GM19395 (cell line): ENCODE measurements around the gene EML6.

Experiments used
- ATAC-seq: cut with Tn5 transposase; IDR thresholded peaks from one replicate; pipeline ENCODE4 v1.9.1; 2021; ENCODE audit warnings: mild to moderate bottlenecking, moderate library complexity; ENCODE audit not compliant: unreplicated experiment

Gene EML6

GRCh38 chr2:54902763-54903162 lies 179.3 kb downstream of the EML6 start:
- no peak for ATAC-seq

- no peak for ATAC-seq
Measured at GRCh38 chr2:54903736-54904554, 180.5 kb downstream of the EML6 start.

DNA sequence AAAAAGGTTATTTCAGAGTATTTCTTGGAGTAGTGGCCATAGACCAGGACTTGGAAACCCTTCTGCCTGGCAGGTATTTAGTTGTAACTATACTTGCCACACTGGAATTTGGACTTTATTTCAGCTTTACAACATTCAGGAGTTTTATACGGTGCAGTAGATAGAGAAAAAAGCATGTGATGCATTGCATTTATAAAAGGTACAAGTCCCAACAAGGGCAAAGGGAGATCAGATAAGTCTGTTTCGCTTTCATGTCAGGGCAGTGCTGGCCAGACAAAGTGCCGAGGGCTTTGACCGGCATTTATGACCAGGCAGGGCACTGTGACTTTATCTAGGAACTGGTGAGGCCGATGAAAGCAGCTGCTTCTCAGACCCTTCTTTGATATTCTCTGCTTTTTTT lies 181.4 kb downstream of the EML6 start:
- no peak for ATAC-seq

DNA sequence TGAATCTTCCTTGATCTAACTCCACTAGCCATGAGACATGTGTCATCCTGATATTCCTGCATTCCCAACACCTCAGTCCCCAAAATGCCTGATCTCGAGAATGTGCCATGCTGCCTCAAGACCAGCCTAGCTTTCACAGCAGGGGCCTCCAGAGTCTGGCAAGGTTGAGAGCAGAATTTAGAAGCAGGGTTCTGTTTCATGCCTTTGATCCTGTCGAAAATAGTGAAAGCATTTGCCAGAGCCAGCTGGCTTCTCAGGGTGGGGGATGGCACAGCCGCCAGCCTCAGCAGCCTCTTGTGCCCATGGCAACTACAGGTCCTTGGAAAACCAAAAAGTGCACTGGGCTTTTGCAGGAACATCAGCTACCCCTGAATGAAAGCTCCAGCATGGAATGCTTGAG lies 183.3 kb downstream of the EML6 start:
- ATAC-seq, result no peak

DNA sequence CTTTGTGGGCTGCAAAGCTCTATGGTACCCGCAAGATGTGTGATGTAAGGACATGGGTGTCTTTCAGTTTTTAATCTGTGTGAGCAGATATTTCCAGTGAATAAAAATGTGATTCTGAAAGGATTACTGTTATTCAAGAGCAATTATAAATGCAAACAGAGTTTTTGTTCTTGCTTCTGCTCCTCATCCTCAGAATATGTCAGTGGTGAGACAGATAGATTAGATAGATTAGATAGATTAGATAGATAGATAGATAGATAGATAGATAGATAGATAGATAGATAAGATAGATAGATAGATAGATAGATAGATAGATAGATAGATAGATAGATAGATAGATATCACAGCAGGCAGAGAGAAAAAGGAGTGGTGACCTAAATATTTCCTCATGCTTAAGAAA lies 184.2 kb downstream of the EML6 start:
- no peak for ATAC-seq

DNA sequence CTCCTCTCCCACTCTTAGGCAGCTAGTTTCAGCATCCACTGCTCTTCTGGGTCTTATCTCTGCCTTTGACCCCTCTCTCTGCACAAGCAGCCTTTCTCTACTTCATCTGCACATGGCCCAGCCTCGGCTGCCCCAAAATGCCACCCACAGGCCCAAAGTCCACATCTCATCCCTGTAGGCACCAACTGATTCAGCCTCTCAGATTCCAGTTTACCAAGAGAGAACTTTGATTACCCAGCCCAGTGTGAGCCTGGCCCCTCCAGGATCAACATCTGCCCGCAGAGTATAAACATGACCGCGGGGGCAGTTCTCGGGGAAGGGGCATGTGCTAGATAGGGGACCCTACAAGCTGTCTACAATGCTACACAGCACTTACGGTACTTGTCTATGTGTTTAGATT lies 185.1 kb downstream of the EML6 start:
- no peak for ATAC-seq

GRCh38 chr2:54909001-54909400 lies 185.5 kb downstream of the EML6 start:
- ATAC-seq, result no peak

DNA sequence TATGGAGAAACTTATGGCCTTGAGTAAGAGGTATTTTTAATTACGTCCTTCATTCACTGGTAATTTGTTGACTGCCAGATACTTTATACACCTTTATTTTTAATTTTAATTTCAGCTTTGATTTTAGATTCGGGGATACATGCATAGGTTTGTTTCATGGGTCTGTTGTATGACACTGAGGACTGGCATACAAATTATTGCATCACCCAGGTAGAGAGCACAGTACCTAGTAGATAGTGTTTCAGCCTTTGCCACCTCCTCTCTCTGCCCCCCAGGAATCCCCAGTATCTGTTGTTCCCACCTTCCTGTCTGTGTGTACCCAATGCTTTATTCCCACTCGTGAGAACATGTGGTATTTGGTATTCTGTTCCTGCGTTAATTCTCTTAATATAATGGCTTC lies 188.8 kb downstream of the EML6 start:
- no peak for ATAC-seq

- ATAC-seq, result no peak
Measured at GRCh38 chr2:54912893-54913292, 189.4 kb downstream of the EML6 start.

GRCh38 chr2:54914637-54915036 lies 191.2 kb downstream of the EML6 start:
- ATAC-seq, result no peak

GRCh38 chr2:54915101-54915500 lies 191.6 kb downstream of the EML6 start:
- no peak for ATAC-seq

DNA sequence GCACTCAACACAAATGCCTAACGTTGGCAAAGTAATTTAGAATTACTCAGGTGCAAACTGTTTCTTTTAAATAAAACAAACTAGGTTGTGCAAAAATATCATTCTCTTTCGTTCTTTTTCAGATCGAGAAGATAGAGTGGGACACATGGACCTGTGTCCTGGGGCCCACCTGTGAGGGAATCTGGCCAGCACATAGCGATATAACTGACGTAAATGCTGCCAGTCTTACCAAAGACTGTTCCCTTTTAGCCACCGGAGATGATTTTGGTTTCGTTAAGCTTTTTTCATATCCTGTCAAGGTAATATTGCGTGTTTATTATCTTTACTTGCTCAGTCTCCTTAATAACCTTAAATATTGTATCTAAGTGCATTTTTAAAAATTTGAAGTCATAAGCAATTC lies 193.2 kb downstream of the EML6 start:
- ATAC-seq, result no peak

DNA sequence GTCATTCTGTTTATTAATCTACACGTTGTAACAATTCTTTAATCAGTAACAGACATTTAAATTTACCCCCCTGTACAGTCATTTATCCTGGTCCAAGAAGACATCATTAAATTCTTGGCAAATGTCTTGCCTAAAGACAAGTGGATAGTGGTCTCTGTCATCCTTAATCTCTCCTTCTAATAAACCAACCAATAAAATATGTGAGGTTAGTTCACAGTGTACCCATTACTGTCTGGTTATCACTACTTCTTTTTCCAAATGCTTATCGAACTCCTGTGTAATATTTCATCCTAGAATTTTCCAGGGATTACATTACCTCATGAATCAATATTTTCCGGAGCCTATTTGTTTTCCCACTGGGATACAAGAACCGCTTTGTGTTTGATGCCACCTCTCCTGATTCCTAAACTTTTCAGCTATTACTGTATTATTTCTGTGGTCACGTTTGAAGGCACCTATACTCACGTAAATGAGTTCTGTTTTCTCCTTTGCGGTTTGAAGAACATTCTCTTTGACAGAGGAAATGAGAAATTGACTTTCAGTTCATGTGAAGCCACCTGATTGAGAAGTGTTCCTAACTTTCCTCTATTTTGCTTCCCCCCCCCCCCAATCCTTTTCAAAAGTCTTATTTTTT lies 195.3 kb downstream of the EML6 start:
- no peak for ATAC-seq

- no peak for ATAC-seq
Measured at GRCh38 chr2:54920660-54921059, 197.2 kb downstream of the EML6 start.

DNA sequence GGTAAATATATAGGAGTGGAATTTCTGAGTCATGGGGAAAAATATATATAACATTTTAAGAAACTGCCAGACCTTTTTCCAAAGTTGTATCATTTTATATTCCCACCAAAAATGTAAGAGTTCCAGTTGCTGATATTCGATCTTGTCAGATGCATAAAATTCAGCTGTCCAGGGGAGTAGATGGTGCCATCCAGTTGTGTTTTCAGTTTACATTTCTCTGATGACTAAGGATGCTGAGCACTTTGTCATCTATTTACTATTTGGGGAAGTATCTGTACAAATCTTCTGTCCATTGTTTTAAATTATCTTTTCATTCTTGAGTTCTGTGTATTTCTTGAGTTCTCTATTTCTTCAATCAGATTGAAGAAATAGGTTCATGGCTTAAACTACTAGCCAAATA lies 200.7 kb downstream of the EML6 start:
- ATAC-seq, result no peak

DNA sequence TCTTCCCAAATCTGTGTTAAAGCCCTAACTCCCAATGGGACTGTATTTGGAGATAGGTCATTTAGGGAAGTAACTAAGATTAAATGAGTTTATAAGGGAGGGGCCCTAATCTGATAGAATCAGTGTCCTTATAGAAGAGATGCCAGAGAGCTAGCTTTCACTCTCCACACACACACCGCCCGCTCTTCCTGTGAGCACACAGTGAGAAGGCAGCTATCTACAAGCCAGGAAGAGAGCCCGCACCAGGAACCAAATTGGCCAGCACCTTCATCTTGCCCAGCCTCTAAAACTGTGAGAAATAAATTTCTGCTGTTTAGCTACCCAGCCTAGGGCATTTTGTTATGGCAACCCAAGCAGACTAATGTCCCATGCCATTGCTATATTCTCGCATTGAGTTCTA lies 201.6 kb downstream of the EML6 start:
- ATAC-seq, result no peak

DNA sequence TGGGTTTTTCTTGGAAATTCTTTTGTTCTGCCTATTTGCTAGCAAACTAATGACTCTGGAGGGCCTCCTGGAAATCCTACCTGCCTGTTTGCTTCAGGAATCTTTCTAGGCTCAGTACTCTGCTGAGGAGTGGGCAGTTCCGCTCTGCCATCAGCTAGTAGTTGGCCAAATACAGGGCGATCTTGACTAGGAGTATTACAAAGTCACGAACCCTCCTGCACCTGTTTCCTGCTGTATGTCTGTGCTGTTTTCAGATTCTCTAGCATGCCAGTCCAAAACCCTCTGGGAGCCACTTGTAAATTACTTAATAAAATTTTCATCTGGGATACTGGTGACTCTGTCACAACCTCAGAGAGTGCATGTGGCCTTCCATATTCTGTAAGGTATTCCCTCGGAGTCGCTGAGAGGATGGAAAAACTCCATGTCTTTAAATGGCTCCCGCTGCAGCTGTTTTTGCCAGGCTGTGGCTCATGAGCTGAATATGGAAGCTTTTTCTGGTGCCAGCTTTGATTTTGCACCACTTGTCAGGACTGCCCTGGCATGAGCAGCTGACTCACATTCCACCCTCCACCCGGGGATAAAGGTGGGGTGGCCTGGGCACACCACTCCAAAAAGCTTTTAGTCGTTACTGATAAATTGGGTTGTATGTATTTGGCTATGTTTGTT lies 203.8 kb downstream of the EML6 start:
- ATAC-seq, result no peak

GRCh38 chr2:54927751-54928615 lies 204.5 kb downstream of the EML6 start:
- no peak for ATAC-seq

DNA sequence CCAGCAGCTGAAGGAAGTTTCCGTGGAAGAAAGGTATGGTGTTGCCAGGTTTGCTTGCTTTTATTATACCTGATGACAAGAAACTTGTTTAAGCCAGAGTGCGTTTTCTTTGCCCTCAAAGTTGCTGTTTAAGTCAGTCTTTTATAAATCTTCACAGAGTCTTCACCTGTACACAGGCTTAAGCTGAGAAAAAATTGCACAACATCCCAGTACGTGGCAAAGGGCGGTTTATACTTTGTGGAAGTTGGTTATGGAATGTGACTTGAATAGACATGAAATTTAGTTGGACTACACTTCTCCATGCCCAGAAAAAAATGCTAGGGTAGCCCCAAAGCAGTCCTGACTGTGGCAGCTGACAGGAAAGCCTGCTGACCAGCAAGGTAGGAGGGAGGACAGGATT lies 205.3 kb downstream of the EML6 start:
- no peak for ATAC-seq

DNA sequence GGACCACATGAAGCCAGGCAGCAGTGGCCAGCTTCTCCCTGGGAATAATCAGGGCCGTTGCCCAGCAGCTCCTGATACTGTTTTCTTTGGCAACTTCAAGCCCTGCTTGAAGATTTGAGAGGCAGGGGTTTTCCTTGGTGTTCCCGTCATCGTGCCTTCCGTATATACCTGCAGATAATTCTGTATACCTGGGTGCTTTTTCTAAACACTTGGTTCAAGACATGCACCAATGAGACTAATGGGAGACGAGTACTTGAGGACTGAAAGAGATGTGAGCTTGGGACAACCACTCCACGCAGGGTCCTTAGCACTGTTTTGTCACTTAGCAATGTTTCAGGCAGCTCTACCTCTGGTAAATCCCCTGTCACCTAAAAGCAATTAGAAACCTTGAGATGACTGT lies 208.0 kb downstream of the EML6 start:
- no peak for ATAC-seq

GRCh38 chr2:54935389-54935788 lies 211.9 kb downstream of the EML6 start:
- ATAC-seq, result no peak
